HG02852 (cell line): ENCODE measurements around the gene NOS3.

Experiments used
- ATAC-seq: cut with Tn5 transposase; IDR thresholded peaks from one replicate; pipeline ENCODE4 v1.9.1; 2021; ENCODE audit warnings: mild to moderate bottlenecking, moderate library complexity; ENCODE audit not compliant: unreplicated experiment

Gene NOS3

DNA sequence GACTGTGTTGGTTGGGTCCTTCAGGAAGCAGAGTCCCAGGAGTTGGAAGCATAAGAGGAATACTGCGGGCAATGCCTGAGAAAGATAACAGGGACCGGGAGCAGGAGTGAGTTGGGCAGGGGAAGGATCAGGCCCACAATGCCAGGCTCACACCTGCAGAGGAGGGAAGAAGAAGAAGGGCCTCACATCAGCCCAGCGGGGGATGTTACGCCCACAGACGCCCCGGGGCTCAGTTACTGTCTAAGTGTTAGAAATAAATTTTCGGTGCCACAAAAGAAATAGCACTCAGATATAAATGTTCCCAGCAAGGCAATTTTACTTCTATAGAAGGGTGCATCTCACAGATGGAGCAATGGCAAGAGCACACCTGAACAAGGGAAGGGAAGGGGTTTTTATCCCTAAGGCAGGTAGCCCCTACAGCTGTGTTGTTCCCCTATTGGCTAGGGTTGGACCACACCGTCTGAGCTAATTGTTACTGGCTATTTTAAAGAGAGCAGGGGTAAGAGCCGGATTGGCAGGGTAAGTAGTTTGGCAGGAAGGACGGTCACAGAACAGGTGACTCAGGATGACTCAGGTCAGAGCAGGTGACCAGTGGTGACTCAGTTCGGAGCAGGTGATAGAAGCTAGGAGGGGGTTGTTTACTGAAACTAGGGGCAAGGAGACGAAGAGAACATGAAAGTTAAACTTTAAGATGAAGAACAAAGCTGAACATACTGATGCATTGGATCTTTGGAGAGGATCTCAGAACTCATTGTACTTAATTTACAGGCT, at the start of gene NOS3:
Gene NOS3 (plus strand): TSS at position 602 of the 771 bp plus-strand sequence. CDS start 2,787 bp downstream, outside the sequence.
- no peak for ATAC-seq

DNA sequence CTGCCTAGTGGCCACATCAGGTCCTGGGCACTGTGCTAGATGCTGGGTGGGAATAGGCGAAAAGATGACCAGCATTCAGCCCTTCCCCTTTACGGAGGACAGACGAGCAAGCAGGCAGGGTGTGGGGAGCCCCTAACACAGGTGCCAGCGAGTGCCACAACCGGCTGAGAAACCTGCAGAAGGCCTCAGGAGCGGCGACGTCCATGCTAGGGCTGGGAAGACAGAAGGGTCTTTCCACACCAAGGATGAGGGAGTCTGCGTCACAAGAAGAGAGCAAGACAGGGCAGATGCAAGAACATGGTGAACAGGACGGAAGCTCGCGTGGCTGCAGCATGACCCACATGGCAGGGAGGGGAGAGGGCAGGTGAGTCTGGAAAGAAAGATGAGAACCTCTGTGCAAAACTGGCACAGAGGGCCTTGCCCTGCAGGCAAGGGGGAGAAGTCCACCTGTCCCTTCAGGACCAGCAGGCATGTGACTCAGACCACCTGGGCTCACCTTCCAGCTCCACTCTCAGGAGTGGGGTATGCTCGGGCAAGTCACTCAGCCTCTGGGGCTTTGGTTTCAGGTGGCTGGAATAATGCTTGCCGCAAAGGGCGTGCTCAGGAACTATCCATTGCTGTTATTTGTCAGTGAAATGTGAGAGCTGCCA, 49.3 kb upstream of the NOS3 start:
- no peak for ATAC-seq

- no peak for ATAC-seq
Measured at GRCh38 chr7:150942001-150942590, 48.7 kb upstream of the NOS3 start.

- ATAC-seq = no peak
Measured at GRCh38 chr7:150942591-150943452, 48.0 kb upstream of the NOS3 start.

DNA sequence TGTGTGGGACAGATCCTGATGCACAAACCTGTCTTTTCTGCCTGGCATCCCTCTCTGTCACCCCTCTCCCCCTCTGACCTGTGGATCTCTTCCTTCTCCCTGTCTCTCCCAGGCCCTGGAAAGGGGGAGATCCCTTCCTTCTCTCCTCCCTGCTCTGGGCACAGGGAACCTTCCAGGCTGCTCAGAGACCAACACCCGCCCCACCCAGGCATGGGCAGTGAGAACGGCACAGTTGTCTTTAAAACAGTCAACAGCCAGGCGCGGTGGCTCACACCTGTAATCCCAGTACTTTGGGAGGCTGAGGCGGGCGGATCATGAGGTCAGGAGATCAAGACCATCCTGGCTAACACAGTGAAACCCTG, 47.4 kb upstream of the NOS3 start:
- ATAC-seq = no peak

- no peak for ATAC-seq
Measured at GRCh38 chr7:150944066-150945042, 46.5 kb upstream of the NOS3 start.

DNA sequence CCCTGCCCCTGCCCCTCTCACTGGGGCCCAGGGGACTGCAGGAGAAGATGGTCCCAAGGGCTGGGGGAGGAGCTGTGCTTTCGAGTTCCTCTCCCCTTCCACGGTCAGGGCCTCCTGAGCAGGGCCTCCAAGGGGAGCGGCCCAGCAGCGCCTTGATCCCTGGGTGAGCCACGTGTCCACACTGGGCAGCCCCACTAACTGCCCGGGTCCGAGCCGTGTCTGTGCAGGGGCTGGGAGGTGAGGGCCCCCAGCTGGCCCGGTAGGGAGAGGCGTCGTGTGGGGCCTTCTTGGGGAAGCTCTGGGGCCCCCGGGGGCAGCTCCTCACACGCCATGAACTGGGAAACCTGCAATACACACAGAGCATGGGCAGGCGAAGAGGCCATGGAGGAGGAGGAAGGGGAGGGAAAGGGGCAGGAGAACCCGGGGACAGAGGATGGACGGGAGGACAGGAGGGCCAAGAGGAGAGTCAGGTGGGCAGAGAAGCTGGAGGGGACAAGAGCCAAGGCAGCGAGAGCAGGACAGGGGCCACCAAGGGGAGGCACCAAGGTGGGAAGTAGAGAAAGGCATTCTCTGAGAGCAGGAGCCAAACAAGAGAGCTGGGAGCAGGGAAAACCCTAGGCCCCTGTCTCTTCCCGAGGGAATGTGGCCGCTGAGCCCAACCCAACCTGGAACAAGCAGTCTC, 45.5 kb upstream of the NOS3 start:
- no peak for ATAC-seq

DNA sequence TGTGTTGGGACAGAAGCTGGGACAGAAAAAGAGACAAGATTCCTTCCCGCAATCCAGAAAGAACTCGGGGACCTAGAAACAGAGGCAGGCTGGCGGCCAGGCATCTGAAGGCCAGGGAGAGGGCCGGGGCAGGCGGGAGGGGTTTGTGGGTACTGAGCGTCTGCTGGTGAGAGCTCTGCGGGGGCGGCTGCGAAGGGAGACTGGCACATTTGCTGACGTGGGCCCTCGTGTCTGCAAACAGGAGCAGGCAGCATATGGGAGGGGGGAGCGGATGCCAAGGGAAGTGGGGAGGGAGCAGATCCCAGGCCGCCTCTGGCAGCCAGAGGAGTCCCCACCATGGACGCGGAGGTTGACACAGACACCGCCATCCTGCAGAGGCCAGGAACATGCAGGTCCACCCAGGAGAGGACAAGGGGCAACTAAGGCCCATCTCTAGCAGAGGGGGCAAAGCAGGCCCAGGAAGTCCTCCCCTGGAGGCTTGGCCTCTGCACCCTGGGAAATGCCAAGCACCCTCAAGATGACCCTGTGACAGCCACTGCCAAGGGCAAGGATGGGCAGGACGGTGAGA, 44.9 kb upstream of the NOS3 start:
- ATAC-seq = no peak

DNA sequence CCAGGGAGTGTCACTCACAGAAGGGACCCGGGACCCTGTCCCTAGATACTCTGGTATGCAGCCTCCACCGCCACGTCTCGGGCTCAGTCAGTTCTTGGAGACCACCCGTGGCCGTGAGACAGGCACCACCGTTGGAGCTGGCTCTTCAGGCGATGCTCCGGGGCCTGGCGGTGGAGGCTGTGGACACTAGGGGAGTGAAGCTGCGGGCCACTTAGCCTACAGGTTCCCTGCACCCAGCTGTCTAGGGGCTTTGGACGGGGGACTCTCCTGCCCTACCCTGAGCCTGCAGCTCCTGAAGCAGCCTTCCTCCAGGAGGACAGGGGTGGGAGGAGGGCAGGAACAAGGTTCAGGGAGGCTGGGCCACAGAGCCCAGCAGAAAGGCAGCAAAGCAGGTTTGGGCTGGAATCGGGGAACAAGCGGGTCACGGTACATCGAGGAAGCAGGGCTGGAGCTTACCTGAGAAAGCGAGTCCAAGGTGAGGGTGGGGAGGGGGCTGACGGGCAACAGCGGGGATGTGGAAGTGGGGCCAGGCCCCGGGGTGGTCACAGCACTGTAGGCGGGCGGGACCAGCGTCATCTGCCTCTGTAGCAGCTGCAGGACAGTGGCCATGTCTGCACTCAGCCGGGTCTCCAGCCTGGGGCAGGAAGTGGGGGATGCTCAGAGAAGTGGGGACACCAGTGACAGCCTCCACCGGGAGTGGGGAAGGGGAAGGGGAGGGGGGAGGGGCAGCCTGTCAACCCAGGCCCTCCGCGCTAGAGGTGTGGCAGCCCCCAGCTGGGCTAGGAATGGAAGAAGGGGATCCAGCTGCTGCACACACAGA, 44.2 kb upstream of the NOS3 start:
- ATAC-seq = no peak

DNA sequence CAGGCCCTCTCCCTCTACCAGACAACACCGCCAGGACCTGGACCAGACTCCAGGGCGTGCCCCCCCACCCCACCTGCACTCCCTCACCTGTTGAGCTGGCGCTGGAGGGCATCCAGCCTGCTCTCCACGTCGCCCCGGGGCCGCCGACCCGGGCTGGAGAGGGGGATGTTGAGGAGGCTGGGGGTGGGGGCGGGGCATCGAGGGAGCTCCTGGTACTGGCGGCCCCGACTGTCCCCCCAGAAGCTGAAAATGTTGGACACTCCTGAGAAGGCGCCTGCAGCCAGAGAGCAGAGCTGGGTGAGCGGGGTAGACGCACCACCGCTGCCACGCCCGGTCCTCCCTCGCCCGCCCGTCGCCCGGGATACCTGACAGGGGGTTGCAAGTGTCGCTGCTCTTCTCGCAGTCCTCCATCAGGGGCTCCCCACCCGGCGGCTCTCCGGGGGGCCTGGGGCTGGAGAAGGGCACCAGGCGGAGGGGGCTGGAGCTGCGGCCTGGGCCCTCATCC, 43.5 kb upstream of the NOS3 start:
- ATAC-seq = no peak

DNA sequence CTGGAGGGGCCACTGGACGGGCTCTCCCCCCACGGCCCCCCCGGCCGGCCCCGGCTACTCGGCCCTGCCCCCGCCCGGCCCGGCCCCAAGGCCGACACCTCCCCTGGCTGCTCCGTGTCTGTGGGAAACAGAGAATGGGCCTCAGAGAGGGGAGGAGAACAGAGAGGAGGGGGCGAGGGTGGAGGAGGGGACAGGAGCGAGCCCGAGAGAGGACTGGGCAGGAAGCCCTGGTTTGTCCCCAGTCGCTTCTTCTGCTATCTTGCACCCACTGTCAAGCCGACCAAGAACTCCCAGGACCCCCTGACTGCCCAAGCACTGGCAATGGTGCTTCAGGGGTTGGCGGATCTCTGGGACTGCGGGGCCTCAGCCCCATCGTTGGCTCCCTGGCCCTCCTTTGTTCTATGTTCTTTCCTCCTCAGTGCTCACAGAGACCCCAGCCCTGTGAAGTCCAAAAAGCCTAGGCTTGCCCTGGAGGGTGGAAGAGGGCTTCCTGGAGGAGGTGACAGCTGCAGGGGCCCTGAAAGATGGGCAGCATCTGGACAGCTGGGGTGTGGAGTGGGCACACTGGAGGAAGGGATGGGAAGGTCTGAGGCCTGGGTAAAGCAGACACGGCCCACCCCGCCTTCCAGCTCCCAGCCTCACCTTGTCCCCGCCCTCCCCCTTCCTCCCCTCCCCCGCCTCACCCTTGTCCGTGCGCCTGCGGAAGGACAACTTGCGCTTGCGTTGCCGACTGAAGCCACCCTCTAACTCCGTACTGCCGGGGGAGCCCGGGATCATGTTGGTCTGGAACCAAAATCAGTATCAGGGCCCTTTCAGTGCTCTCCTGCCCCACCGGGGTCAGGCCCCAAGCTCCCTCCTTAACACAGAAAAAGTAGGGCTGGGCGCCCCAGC, 42.8 kb upstream of the NOS3 start:
- no peak for ATAC-seq

DNA sequence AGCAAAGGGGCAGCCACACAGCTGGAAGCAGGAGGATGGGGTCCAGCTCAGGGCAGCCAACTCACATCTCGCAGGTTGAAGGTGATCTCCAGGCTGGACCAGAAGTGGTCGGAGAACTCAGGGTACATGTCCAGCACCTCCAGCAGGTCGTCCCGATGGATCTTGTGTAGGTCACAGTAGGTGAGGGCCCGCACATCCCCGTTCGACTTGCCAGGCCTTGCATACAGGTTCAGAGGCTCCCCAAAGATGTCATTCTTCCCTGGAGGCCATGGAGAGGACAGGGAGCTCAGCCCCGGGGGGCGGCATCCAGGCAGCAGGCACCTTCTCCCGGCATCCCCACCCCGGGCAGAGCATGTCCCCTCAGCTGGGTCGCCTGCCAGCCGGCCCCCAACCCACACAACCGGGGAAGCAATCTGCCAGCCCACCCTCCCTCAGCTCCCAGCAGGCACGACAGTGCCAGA, 42.0 kb upstream of the NOS3 start:
- ATAC-seq = no peak

GRCh38 chr7:150949564-150949963, 41.3 kb upstream of the NOS3 start:
- no peak for ATAC-seq

DNA sequence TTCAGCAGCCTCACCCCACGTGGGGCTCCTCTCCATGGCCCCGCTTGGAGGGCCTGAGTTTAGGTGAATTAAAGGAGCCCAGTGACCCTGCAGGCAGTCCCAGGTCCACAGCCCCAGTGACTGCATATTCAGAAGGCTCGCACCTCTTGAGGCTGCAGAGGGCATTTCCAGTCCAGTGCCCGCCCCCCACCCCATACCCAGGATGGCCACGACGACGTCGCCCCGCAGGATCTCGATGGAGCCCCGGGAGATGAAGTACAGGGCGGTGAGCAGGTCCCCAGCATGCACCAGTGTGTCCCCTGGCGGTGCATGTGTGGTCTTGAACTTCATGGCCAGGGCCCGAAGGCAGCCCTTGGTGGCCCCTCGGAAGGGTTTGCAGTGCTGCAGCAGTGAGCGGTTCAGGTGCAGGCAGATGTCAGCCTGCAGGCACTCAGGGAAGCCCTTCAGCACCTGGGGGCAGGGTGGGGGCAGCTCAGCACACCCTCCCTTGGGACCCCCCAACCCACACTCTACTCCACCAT, 40.8 kb upstream of the NOS3 start:
- no peak for ATAC-seq

GRCh38 chr7:150950496-150951180, 40.2 kb upstream of the NOS3 start:
- ATAC-seq = no peak

DNA sequence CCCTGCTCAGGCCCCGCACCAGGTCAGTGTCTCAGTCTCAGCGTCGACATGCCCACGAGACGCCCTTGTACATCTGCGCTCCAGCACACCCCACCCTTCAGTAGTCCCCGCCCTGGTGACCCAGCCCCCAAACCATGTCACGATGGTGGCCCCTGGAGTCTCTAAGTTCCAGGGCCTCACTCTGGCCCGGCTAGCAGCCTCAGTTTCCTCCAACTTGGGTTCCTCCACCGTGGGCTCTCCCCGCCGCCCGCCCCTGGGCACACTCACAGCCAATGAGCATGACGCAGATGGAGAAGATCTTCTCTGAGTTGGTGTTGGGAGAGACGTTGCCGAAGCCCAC, 39.7 kb upstream of the NOS3 start:
- ATAC-seq = no peak
